OCI-LY1 (cell line): Measurements from ENCODE around the gene EPAS1.

Experiments used
- H2AFZ ChIP-seq: fragments of 200-600 bp; sonication (generic), shearing (Covaris generic); 2 replicates; pipeline ENCODE4 v1.6.0; 2014; ENCODE audit warnings: antibody characterized with exemption, mild to moderate bottlenecking, low read length
- H3F3A ChIP-seq: fragments of 200-600 bp; sonication (generic), shearing (Covaris generic); 2 replicates; pipeline ENCODE4 v1.6.0; 2014; ENCODE audit warnings: mild to moderate bottlenecking, antibody characterized with exemption, low read length, moderate library complexity; ENCODE audit not compliant: insufficient read depth
- H3K27ac ChIP-seq: fragments of 200-600 bp; sonication (generic); 2 replicates; pipeline ENCODE4 v1.5.1; 2014; ENCODE audit warnings: low read length, mixed run types, mild to moderate bottlenecking, low read depth; ENCODE audit not compliant: poor library complexity, severe bottlenecking
- H3K27me3 ChIP-seq: fragments of 200-600 bp; sonication (generic); 2 replicates; pipeline ENCODE4 v1.6.0; 2014; ENCODE audit warnings: antibody characterized with exemption, mild to moderate bottlenecking, low read length, moderate library complexity; ENCODE audit not compliant: insufficient read depth
- H3K36me3 ChIP-seq: fragments of 200-600 bp; sonication (generic); 2 replicates; pipeline ENCODE4 v1.6.1; 2014; ENCODE audit warnings: mild to moderate bottlenecking, antibody characterized with exemption, low read length, moderate library complexity, mixed read lengths; ENCODE audit not compliant: insufficient read depth
- H3K4me1 ChIP-seq: fragments of 200-600 bp; sonication (generic); 2 replicates; pipeline ENCODE4 v1.5.1; 2014; ENCODE audit warnings: mild to moderate bottlenecking, low read length, moderate library complexity; ENCODE audit not compliant: insufficient read depth, severe bottlenecking
- H3K4me2 ChIP-seq: fragments of 200-600 bp; sonication (generic), shearing (Covaris generic); 2 replicates; pipeline ENCODE4 v1.6.1; 2014; ENCODE audit warnings: low read length
- H3K4me3 ChIP-seq: fragments of 200-600 bp; sonication (generic); 2 replicates; pipeline ENCODE4 v1.5.1; 2014; ENCODE audit warnings: low read length, low read depth, mild to moderate bottlenecking, mixed read lengths; ENCODE audit not compliant: poor library complexity, severe bottlenecking
- H3K79me2 ChIP-seq: fragments of 200-600 bp; shearing (Covaris generic); 2 replicates; pipeline ENCODE4 v1.6.1; 2016; ENCODE audit warnings: mixed run types, low read length, mixed read lengths; ENCODE audit not compliant: insufficient read depth
- H3K9ac ChIP-seq: fragments of 200-600 bp; sonication (generic), shearing (Covaris generic); 2 replicates; pipeline ENCODE4 v1.6.1; 2014; ENCODE audit warnings: mild to moderate bottlenecking, low read length, mixed read lengths
- H3K9me2 ChIP-seq: fragments of 200-600 bp; sonication (generic), shearing (Covaris generic); 2 replicates; pipeline ENCODE4 v1.6.1; 2014; ENCODE audit warnings: low read depth, mild to moderate bottlenecking, low read length, mixed read lengths
- H3K9me3 ChIP-seq: fragments of 200-600 bp; shearing (Covaris generic); 2 replicates; pipeline ENCODE4 v1.6.1; 2014; ENCODE audit warnings: low read length, mixed read lengths
- H4K20me1 ChIP-seq: fragments of 200-600 bp; sonication (generic), shearing (Covaris generic); 2 replicates; pipeline ENCODE4 v1.6.0; 2016; ENCODE audit warnings: mild to moderate bottlenecking, low read length; ENCODE audit not compliant: insufficient read depth
- CTCF ChIP-seq: fragments of 200-600 bp; sonication (generic), shearing (Covaris generic); IDR thresholded peaks from 2 replicates; pipeline ENCODE4 v1.5.1; 2017; ENCODE audit warnings: mild to moderate bottlenecking, antibody characterized with exemption, low read length, moderate library complexity, mixed read lengths
- EZH2 ChIP-seq: fragments of 200-600 bp; sonication (generic), shearing (Covaris generic); IDR thresholded peaks from 2 replicates; pipeline ENCODE4 v1.8.0; 2017; ENCODE audit warnings: borderline replicate concordance, mixed run types, mild to moderate bottlenecking, antibody characterized with exemption, low read length, moderate library complexity, mixed read lengths

EPAS1 gene

GRCh38 chr2:46351098-46351749 lies 54.0 kb downstream of the EPAS1 start:
- H2AFZ ChIP-seq: no peak overlapping the region
- H3K36me3 ChIP-seq: no peaks in the 10 kb centered on the region
- H3K9me2 ChIP-seq: no peaks in the 10 kb centered on the region
- H3K9ac ChIP-seq: no peak overlapping the region
- no peaks in the 10 kb centered on the region for H3K27me3 ChIP-seq
- no peaks in the 10 kb centered on the region for H3K9me3 ChIP-seq
- no peak for TF ChIP-seq CTCF
- TF ChIP-seq EZH2: no peak
- no peaks in the 10 kb centered on the region for H4K20me1 ChIP-seq
- no peak overlapping the region for H3K4me2 ChIP-seq
- no peak overlapping the region for H3K27ac ChIP-seq
- H3K4me3 ChIP-seq: no peak overlapping the region
- no peaks in the 10 kb centered on the region for H3K79me2 ChIP-seq
- no peaks in the 10 kb centered on the region for H3K4me1 ChIP-seq
- H3F3A ChIP-seq: no peaks in the 10 kb centered on the region

GRCh38 chr2:46351750-46352138 lies 54.5 kb downstream of the EPAS1 start:
- Histone ChIP-seq H3F3A (no peaks in the 10 kb centered on the region), H3K27me3 (no peaks in the 10 kb centered on the region), H3K9me3 (no peaks in the 10 kb centered on the region), H3K4me3 (no peak overlapping the region), H3K36me3 (no peaks in the 10 kb centered on the region), H3K9ac (no peak overlapping the region), H4K20me1 (no peaks in the 10 kb centered on the region), H3K4me1 (no peaks in the 10 kb centered on the region), H2AFZ (no peak overlapping the region), H3K79me2 (no peaks in the 10 kb centered on the region), H3K27ac (no peak overlapping the region), H3K9me2 (no peaks in the 10 kb centered on the region), H3K4me2 (no peak overlapping the region)
- TF ChIP-seq CTCF: no peak
- no peak for TF ChIP-seq EZH2

GRCh38 chr2:46352621-46353020 lies 55.4 kb downstream of the EPAS1 start:
- H2AFZ ChIP-seq: no peak overlapping the region
- no peak overlapping the region for H3K27ac ChIP-seq
- no peaks in the 10 kb centered on the region for H3F3A ChIP-seq
- H3K9ac ChIP-seq: no peak overlapping the region
- H3K79me2 ChIP-seq: no peaks in the 10 kb centered on the region
- no peaks in the 10 kb centered on the region for H3K9me2 ChIP-seq
- H4K20me1 ChIP-seq: no peaks in the 10 kb centered on the region
- H3K27me3 ChIP-seq: no peaks in the 10 kb centered on the region
- no peak overlapping the region for H3K4me2 ChIP-seq
- H3K4me1 ChIP-seq: no peaks in the 10 kb centered on the region
- H3K36me3 ChIP-seq: no peaks in the 10 kb centered on the region
- TF ChIP-seq CTCF: no peak
- TF ChIP-seq EZH2: no peak
- no peaks in the 10 kb centered on the region for H3K9me3 ChIP-seq
- no peak overlapping the region for H3K4me3 ChIP-seq
